ENCODE results near the gene GPC5.
"Not testable (repeated sequence)": the region's sequence is repeated elsewhere in the genome, so short reads cannot be mapped to it uniquely, and the experiment has no call there.

GPC5 gene

DNA sequence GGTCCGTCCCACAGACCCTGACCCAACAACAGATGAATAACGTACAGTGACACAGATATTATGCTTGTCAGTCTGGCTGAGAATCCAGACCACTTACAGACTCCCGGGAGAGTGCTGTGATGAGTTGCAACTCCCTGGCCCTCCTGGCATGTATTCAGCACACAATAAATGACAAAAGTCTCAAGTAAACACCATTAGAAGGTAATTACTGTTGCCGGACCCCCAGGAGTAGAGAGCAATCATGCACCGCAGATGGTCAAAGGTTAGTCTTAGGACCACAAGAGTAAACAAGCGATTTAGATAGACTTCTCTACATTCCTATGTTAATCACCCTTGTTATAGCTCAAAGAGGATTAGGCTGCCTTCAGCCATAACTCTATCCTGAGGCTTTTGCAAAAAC, 1101.8 kb downstream of the GPC5 start:
- no peak for DNase-seq (ENCODE audit: extremely low read depth in 1 of 2, low read depth in 1 of 2)

DNA sequence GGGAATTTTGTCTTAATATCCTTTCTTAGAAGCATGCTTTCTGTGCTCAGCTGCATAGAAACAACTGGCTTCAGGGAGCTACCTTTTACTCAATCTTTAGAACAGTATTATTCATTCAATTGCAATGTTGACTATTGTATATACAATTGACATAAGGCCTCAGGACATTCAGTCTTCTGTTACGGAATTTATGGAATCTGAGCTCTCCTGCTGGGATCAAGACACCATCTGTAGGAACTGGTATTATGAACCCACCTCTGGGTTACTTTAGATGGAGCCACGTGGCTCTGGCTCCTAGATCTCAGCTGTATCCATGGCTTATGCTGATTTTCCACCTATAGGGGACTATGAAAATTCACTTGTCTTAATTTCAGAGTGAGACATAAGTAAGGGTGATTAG, 1112.0 kb downstream of the GPC5 start:
- no peak for DNase-seq (ENCODE audit: extremely low read depth in 1 of 2, low read depth in 1 of 2)

DNA sequence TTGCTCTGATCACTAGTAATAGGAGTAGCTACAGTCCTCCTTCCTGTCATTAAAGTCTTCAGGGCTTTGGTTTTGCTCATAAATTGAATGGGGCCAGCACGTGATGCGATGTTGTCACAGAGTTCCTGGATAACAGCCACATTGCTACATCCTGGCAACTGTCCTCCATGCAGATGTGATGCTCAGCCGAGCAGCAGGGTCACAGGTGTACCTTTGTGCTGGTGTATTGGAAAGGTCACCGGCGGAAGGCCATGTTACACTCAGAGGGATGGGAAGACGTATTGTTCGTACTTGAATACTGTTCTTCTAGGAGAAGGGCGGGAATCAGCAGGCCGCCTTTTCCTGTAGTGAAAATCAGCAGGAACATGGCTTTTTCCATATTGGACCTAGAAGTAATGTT, 1114.4 kb downstream of the GPC5 start:
- DNase-seq (ENCODE audit: extremely low read depth in 1 of 2, low read depth in 1 of 2): no peak

DNA sequence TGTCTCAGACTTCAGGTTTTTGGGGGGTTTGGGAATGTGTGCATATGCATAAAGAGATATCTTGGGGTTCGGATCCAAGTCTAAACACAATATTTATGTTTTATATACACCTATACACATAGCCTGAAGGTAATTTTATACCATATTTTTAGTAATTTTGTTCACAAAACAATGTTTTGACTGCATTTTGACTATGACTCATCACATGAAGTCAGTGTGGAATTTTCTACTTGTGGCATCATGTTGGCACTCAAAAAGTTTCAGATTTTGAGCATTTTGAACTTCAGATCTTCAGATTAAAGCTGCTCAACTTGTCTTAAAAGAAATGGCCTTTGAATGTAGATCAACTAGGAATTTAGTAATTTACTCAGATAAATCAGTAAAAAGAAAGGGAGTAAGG, 1115.3 kb downstream of the GPC5 start:
- no peak for DNase-seq (ENCODE audit: extremely low read depth in 1 of 2, low read depth in 1 of 2)

DNA sequence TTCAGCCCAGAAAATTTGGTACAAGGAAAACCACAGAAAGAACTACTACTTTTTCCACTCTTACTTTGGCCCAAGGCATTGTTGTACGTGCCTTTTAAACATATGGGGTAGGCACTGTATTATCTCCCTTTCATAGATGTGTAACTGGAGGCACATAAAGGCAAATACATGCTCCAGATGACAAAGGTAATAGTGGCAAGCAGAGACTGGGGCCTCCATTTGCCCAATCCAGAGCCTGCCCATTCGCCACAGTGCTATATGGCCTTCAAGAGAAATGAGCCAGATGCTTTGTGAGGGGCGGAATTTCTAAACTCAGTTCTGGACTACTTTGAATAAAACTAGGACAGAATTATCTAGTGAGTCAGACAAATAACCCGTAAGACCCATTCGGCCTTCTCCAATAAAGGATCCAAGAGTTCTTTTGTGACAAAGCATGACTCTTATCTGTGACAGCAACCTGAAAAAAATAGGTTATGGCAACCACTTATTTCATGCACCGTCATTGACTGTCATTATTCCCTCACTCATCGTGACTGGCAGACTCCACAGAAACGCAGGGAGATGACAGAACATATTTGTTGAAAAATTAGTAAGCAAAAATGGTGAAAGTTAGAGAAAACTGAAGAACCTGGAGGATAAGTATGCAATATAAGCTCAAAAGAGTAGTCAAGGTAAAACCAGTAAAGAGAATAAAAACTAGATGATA, 1116.2 kb downstream of the GPC5 start:
- no peak for DNase-seq (ENCODE audit: extremely low read depth in 1 of 2, low read depth in 1 of 2)

DNA sequence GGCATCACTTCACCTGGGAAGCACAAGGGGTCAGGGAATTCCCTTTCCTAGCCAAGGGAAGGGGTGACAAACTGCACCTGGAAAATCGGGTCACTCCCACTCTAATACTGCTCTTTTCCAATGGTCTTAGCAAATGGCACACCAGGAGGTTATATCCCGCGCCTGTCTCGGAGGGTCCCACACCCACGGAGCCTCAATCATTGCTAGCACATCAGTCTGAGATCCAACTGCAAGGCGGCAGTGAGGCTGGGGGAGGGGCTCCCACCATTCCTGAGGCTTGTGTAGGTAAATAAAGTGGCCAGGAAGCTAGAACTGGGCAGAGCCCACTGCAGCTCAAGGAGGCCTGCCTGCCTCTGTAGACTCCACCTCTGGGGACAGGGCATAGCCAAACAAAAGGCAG, 1118.5 kb downstream of the GPC5 start:
- not testable (repeated sequence) for DNase-seq (ENCODE audit: extremely low read depth in 1 of 2, low read depth in 1 of 2)

DNA sequence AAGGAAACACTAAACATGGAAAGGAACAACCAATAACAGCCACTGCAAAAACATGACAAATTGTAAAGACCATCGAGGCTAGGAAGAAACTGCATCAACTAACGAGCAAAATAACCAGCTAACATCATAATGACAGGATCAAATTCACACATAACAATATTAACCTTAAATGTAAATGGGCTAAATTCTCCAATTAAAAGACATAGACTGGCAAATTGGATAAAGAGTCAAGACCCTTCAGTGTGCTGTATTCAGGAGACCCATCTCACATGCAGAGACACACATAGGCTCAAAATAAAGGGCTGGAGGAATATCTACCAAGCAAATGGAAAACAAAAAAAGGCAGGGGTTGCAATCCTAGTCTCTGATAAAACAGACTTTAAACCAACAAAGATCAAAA, 1120.2 kb downstream of the GPC5 start:
- DNase-seq (ENCODE audit: extremely low read depth in 1 of 2, low read depth in 1 of 2): not testable (repeated sequence)

DNA sequence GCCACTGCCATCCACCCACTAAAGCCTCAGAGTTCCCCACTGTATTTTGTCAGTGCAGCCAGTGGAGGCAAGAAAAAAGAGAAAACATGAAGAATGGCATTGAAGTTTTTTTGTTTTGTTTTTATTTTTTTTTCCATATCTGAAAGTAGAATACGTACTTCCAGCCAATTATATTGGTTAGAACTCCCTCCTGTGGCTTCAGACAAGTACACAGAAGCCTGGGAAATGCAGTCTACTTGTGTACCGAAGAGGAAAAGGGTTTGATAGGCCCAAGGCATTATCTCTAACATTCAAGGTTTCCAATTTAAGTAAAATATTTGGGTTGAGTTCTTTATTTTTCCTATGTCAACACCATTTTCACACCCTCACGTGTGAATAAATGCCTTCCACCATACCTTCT, 1131.9 kb downstream of the GPC5 start:
- DNase-seq (ENCODE audit: extremely low read depth in 1 of 2, low read depth in 1 of 2): no peak

DNA sequence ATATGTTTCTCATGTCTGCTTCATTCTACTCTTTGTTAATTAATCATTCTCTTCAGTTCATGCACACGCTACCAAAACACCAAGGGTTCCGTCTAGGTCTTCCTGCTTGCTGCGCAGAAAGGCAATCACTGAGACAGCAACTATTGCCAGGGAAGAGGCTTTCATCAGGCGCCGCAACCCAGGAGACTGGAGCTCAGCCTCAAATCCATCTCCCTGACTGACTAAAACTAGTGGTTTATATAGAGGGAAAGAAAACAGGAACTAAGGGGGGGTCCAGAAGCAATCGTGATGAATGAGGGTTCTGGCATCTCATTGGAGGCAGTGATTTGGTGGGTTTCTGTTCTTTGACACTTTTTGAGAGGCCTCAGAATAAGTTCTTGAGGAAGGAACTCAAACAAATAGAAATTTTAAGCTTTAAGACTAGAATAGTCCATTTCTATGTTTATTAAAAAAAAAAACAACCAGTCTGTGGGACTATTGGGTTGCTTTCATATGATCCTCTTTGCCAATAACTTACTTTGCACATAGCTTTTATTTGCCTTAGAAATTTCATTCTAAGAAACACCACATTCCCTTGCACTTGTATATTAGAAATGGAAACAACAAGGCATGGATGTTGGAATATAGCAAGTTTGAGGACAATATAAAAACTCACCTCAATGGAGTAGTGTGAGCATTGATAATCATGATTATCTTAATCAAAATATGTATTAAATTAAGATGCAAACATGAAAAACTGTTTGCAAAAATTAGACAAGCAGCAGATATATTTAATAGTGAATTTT, 1137.0 kb downstream of the GPC5 start:
- no peak for DNase-seq (ENCODE audit: extremely low read depth in 1 of 2, low read depth in 1 of 2)

DNA sequence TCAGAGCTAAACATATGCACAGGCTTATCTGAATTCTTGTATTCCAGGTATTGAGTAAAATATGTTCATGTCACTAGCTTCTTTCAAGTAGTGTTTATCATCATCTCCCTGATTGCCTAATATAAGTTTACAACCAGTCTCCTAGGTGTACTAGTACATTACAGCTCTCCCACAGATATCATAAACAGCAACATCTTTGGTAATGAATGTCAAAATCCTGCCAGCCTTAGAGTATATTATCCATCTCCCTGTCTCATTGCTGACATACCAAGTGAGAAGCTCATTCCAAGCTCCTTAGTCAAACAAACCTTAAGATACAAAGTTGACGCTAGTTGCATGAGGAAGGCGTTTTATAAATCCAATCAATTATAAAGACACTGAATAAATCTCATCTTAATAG, 1139.0 kb downstream of the GPC5 start:
- no peak for DNase-seq (ENCODE audit: extremely low read depth in 1 of 2, low read depth in 1 of 2)

DNA sequence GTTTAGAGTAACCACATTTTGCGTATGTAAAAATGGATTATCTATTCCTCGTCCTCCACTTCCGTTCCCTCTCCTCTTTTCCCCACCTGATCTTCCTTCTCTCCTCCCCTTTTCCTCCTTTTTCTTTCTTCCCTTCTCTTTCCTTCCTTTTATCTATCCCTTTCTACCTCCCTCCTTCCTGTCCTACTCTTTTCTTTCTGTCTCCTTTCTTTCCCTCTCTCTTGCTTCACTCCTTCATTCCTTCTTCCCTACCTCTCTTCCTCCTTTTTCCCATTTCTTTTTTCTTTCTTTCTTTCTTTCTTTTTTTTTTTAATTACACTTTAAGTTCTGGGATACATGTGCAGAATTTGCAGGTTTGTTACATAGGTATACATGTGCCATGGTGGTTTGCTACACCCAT, 1139.7 kb downstream of the GPC5 start:
- no peak for DNase-seq (ENCODE audit: extremely low read depth in 1 of 2, low read depth in 1 of 2)

DNA sequence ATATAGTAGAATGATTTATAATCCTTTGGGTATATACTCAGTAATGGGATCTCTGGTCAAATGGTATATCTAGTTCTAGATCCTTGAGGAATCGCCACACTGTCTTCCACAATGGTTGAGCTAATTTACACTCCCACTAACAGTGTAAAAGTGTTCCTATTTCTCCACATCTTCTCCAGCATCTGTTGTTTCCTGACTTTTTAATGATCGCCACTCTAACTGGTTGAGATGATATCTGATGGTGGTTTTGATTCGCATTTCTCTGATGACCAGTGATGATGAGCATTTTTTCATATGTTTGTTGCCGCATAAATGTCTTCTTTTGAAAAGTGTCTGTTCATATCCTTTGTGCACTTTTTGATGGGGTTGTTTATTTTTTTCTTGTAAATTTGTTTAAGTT, 1140.7 kb downstream of the GPC5 start:
- not testable (repeated sequence) for DNase-seq (ENCODE audit: extremely low read depth in 1 of 2, low read depth in 1 of 2)

DNA sequence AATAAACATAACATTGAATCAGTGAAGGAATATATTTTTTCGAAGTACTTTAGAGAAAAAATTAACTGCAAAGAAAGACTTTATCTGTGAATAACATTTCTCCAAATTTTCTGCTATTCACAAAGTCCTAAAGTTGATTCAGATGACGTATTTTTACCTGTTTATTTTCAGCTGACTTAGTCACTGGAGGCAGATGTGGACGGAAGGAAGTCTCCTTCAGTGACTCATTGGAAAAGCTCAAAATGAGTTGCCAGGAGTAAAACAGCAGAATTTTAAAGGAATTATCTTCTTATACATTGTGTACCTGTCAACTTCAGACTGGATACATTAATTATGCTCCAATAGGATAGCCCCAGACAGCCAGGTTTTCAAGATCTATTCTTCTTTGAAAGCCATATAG, 1148.8 kb downstream of the GPC5 start:
- DNase-seq (ENCODE audit: extremely low read depth in 1 of 2, low read depth in 1 of 2): no peak

DNA sequence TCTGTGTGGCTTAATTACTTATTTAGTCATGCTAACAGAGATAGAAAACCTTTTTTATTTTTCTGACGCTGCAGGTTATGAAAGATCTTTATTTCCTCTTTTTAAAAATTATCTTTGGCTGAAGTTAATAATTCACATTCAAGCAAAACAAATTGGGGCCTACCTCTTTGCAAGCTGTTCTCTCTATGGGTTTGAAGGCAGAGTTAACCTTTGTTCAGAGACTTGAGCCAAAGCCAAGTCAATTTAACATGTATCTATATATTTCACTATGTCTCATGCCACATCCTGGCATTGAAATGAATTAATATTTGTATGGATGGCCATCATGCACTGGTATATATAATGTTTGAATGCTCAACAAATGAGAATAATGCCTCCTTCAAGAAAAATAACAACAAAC, 1150.9 kb downstream of the GPC5 start:
- no peak for DNase-seq (ENCODE audit: extremely low read depth in 1 of 2, low read depth in 1 of 2)

DNA sequence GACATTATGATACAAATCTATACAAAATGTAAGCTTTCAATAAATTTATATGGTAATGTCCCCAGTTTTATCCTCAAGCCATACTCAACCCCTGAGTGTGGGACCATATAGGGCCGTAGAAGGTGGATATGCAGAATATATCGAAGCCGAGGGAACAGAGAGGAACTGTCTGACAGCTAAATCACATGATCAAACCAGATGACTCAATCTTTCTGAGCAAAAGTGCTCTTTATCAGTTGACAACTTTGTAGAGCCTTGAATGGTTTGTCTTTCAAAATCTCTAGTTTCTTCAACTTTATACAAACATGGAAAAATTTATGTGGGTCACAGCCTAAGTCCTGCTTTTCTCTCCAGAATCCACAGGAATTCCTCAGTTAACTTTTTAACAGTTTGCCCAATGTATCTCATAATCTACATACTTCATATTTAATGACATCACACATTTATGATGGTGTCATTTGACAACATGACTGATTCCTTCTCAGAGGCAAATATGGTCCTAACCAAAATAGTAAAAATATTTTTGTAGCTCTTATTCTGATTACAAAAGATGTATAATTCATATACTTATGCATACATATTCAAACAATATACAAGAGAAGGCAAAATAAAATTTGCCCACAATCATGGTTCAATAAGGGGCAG, 1155.2 kb downstream of the GPC5 start:
- no peak for DNase-seq (ENCODE audit: extremely low read depth in 1 of 2, low read depth in 1 of 2)

DNA sequence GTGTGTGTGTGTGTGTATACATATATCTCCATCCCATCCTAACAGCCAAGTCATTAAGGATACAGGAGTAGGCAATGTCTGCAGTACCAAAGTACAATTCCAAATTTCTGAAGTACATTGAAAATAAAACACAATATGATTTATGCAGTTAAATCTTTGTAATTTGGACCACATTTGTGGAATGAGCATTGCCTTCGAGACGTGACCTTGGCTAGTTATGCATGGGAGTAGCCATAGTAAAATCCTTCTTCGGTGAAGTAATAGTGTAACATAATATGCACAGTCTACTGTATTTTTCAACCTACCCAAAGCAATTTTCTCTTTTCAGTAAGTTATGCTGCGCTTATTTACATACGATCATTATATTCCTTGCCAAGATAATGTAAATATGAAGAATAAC, 1162.5 kb downstream of the GPC5 start:
- DNase-seq (ENCODE audit: extremely low read depth in 1 of 2, low read depth in 1 of 2): no peak

DNA sequence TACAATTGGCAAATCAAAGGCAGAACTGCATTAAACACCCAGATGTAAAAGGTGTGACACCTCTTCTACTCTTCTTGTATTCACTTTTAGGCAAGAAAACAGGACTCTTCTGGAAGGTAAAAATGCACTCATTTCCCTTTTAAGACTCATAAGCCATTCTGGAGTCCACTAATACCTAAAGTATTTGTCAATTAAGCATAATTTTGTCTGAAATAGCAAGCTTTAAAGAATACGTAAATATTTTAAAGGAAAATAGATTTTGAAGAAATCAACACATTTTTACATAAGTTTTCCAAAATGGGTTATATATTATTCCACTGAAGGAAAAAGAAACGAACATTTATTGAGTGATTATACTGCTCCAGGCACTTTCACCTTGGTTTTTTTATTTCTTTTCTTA, 1166.5 kb downstream of the GPC5 start:
- no peak for DNase-seq (ENCODE audit: extremely low read depth in 1 of 2, low read depth in 1 of 2)

DNA sequence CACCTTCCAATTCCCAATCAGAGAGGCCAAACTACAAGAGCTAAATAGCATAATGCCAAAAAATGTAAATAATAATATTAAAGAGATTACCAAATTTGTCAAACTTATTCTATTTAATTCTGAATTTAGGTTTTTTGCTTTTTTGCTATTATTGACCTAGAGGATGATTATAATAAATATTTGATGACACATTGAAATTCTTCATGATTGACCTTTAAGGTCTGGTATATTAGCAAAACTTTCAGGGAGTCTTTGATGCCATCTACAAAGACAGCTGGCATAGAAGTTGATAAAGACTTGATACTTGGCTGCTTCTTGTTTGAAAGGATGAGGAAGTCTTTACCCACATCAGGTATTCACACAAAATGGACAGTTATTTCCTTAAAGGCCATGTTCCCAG, 1168.3 kb downstream of the GPC5 start:
- no peak for DNase-seq (ENCODE audit: extremely low read depth in 1 of 2, low read depth in 1 of 2)

DNA sequence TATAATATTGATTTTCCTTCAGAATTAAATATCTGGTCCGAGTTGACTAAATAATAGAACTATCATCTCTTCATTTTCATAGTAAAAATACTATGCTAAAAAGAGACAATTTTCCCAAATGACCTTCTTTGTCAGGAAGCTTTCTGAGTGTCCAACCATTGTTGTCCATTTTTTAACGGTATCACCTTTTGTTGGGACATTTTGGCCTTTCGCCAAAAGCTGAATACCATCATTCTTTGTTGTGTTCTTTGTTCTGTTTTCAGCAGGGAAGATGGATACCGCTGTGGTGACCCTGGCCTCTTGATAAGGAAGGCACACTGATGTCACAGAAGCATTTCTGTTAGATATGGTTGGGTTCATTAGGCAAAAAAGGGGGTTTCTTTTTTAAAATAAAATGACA, 1173.8 kb downstream of the GPC5 start:
- no peak for DNase-seq (ENCODE audit: extremely low read depth in 1 of 2, low read depth in 1 of 2)

DNA sequence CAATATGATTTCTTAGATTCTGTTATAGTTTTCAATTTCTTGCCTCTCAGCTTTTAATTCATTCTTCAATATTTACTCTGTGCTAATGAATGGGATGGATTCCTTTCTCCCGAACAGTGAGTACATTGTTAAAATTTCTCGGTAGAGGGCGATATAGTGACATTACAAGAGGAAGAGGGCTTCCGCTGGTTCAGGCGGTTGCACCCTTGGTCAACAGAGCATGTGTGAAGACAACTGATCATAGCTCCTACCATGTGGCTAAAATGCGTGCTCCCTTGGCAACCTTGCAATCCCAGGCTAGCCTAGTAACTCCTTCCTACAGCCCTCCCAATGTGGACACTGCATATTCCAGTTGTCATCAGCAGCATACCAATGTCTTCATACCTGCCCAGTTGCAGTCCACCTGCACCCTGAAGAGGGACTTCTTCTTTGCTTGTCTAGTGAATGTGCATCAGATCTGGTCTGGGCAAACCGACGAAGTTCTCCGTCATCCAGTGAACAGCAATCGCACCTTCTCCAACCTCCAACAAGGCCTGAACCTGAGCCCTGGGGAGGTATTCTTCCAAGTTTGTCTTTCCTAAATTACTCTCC, 1175.1 kb downstream of the GPC5 start:
- DNase-seq (ENCODE audit: extremely low read depth in 1 of 2, low read depth in 1 of 2): no peak

DNA sequence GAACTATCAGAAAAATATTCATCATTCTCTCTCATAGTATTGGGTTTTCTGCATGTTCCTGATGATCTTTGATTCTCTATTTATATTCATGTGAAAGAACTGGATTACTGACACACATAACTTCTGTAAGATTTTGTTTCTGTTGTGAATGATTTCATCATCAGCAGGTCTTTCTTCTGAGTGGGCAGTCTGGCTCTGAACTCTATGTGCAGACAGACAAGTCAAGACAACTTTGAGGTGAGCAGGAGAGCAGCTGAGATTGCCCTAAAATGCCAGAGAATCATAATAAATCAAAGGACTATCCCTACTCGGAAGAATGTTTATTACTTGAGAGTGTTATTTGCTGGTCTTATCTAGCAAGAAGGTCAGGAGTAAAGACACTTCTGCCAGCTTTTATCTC, 1176.1 kb downstream of the GPC5 start:
- no peak for DNase-seq (ENCODE audit: extremely low read depth in 1 of 2, low read depth in 1 of 2)

DNA sequence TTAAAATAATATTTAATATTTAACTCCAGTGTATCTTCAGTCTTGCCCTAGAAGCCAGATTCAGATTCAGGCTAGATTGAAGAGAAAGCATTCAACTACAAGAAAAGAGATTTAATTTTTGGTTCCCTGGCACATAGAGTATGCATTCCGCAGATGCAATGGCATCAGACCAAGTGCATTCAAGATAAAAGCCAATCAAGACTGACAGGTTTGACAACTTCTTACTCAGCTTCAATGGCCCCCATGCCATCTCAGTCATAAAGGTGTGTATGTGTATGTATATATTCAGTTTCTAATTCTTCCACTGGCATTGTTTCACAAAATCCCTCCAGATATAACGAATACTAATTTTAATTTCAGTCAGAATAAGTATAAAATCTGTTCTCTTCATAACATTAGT, 1177.4 kb downstream of the GPC5 start:
- DNase-seq (ENCODE audit: extremely low read depth in 1 of 2, low read depth in 1 of 2): no peak
